Adrenal gland (tissue), 5 donors: ENCODE measurements around the gene DBNL.

Source experiments
- POLR2A ChIP-seq, 2 donors: fragments of 450-650 bp; IDR thresholded peaks; one replicate each; pipeline ENCODE4 v1.6.1; 2017; ENCODE audit warnings: antibody characterized with exemption in 2 of 2, mild to moderate bottlenecking in 2 of 2, moderate library complexity in 1 of 2
- TF ChIP-seq, protein P1 (sequence below), 6 experiments: fragments of 450-650 bp in 4 of 6; fragments of 200-600 bp in 2 of 6; sonication (generic) in 1 of 6; IDR thresholded peaks; 1 replicate in 5 of 6; 2 replicates in 1 of 6; pipeline versions ENCODE4 v1.5.1 to v1.8.0; 2016 to 2021; ENCODE audit warnings: antibody characterized with exemption in 6 of 6, mild to moderate bottlenecking in 2 of 6, moderate library complexity in 1 of 6
- donor health status: DM: no; HTN: no; CAD: no.

DNA sequence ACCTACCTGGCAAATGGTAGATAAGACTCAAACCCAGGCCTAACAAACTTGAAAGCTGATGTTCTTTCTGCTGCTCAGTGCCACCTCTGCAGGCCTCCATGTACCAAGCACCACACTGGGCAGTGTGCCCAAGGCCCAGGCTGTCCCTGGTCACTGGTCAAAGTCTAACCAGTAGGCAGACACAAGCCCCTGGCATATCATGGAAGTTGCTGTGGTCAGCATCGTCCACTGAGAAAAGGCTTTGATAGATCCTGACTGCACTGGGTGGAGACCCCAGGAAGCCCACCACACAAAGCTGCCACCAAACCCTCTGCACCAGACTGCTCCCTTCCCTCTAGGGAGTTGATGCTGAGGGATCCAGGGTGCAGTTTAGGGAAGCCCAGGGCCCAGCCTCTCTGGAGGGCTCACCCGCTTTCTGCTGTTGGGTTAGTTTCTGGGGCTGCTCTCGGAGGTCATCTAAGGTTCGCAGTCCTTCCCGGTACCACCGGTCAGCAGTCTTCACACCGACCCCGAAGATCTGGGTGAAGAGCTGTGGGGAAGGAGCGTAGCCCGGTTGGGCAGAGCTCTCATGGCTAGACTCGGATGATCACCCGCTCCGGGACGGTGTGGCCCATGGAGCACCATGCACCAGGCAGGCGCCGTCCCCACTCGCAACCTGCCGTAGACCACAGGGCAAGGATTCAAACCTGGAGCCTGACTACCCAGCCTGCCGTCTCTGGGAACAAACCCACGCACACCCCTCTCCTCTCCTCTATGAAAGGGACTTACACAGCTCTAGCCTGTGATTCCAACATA, 31.8 kb downstream of the DBNL start:
- TF ChIP-seq, protein P1, sequence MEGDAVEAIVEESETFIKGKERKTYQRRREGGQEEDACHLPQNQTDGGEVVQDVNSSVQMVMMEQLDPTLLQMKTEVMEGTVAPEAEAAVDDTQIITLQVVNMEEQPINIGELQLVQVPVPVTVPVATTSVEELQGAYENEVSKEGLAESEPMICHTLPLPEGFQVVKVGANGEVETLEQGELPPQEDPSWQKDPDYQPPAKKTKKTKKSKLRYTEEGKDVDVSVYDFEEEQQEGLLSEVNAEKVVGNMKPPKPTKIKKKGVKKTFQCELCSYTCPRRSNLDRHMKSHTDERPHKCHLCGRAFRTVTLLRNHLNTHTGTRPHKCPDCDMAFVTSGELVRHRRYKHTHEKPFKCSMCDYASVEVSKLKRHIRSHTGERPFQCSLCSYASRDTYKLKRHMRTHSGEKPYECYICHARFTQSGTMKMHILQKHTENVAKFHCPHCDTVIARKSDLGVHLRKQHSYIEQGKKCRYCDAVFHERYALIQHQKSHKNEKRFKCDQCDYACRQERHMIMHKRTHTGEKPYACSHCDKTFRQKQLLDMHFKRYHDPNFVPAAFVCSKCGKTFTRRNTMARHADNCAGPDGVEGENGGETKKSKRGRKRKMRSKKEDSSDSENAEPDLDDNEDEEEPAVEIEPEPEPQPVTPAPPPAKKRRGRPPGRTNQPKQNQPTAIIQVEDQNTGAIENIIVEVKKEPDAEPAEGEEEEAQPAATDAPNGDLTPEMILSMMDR (IDR thresholded peaks at IDR 0.05) = no peak
- TF ChIP-seq POLR2A (IDR thresholded peaks at IDR 0.05) = no peak
